Keratinocyte (primary cell): ENCODE results near the gene PDE1C.

Experiments used
- EZH2 ChIP-seq: IDR thresholded peaks from one replicate; pipeline ENCODE4 v1.6.1; 2012; ENCODE audit warnings: inconsistent platforms, mild to moderate bottlenecking, low read length, moderate library complexity
- TF ChIP-seq, protein P1 (sequence below), 3 experiments: IDR thresholded peaks in 1 of 3; conservative IDR thresholded peaks in 1 of 3; optimal IDR thresholded peaks in 1 of 3; 2 replicates in 2 of 3; 3 replicates in 1 of 3; pipeline versions ENCODE3 to v1.5.1; 2011; ENCODE audit warnings: low read length in 3 of 3, mild to moderate bottlenecking in 3 of 3, moderate library complexity in 2 of 3, control low read depth in 1 of 3, inconsistent platforms in 1 of 3; ENCODE audit not compliant: insufficient read depth in 2 of 3; ENCODE audit errors: extremely low read depth in 1 of 3

DNA sequence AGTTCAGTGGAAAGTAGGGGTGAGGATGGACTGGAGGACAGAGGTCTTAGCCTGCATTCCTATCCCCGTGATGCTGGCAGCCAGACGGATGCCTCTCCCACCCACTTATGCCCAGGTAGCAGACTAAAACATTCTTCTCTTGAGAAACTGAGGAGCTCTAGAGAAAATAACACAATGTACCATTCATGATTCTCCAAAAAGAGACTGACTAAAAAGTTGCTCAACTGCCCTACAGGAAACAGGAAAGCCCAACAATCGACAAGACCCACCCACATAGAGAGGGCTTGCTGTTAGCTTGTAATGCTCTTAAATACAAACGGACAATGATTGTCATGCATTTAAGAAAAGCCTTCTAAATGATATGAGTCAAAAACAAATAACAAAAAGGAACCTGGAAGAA lies 33.2 kb upstream of the PDE1C start:
- TF ChIP-seq, protein P1, sequence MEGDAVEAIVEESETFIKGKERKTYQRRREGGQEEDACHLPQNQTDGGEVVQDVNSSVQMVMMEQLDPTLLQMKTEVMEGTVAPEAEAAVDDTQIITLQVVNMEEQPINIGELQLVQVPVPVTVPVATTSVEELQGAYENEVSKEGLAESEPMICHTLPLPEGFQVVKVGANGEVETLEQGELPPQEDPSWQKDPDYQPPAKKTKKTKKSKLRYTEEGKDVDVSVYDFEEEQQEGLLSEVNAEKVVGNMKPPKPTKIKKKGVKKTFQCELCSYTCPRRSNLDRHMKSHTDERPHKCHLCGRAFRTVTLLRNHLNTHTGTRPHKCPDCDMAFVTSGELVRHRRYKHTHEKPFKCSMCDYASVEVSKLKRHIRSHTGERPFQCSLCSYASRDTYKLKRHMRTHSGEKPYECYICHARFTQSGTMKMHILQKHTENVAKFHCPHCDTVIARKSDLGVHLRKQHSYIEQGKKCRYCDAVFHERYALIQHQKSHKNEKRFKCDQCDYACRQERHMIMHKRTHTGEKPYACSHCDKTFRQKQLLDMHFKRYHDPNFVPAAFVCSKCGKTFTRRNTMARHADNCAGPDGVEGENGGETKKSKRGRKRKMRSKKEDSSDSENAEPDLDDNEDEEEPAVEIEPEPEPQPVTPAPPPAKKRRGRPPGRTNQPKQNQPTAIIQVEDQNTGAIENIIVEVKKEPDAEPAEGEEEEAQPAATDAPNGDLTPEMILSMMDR (optimal IDR thresholded peaks at IDR 0.05 in 1 of 3, IDR thresholded peaks at IDR 0.05 in 1 of 3, conservative IDR thresholded peaks at IDR 0.05 in 1 of 3; ENCODE audit: extremely low read depth in 1 of 3, insufficient read depth in 2 of 3, low read length in 3 of 3) = no peak
- TF ChIP-seq EZH2 = no peak
